Caki2 (cell line): Measurements from ENCODE around the gene PYGL. TPM values are rescaled to one million over a fixed set of nuclear protein-coding genes. Genes with fewer than 3 reads are reported as not detected.
"Not testable (repeated sequence)": the region's sequence is repeated elsewhere in the genome, so short reads cannot be mapped to it uniquely, and the experiment has no call there.

ENCODE experiments used
- DNase-seq: peaks from one replicate; pipeline ENCODE4 v3.0.0-alpha.2; 2015; ENCODE audit warnings: low read depth
- in situ Hi-C: cut with HindIII; loops from 2 replicates; pipeline ENCODE4 v1.10.0; 2016; ENCODE audit warnings: low sequenced_read_pairs, low pct_unique_long_range_greater_than_20kb, mixed read lengths
- total RNA-seq: library from RNA; depleted of rRNA; stranded (reverse); fragments of >200 nt; shearing (Covaris generic); gene quantifications from 2 replicates; pipeline ENCODE4 v1.2.3, GENCODE V29; 2014; ENCODE audit warnings: low replicate concordance

PYGL gene
- total RNA-seq, 1 experiment from 2014 or later: 30.3 TPM

DNA sequence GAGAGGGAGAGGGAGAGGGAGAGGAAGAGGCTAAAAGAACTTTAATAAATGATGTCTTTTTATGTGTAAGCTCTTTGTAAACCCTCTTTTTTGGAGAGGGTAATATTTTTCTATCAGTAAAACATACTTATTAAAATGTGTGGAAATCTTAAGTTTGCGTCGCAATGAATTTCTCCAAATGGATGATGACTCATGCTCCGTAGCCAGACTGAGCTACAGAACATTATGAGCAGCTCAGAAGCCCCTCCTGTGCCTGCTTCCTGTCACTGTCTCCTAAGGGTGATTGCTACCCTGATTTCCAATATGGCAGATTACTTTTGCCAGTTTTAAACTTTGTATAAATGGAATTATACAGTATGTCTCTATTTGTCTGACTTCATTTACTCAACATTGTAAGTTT, 13.0 kb upstream of the PYGL start:
- peak; percentile 59 for DNase-seq
- in situ Hi-C loops: no loop called here

DNA sequence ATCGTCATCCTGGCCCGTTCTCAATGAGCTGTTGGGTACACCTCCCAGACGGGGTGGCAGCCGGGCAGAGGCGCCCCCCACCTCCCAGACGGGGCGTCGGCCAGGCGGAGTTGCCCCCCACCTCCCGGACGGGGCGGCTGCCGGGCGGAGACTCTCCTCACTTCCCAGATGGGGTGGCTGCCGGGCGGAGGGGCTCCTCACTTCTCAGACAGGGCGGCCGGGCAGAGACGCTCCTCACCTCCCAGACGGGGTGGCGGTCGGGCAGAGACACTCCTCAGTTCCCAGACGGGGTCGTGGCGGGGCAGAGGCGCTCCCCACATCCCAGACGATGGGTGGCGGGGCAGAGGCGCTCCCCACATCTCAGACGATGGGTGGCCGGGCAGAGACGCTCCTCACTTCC, 12.1 kb upstream of the PYGL start:
- peak; percentile 16 for DNase-seq
- in situ Hi-C loops: not testable (repeated sequence)

DNA sequence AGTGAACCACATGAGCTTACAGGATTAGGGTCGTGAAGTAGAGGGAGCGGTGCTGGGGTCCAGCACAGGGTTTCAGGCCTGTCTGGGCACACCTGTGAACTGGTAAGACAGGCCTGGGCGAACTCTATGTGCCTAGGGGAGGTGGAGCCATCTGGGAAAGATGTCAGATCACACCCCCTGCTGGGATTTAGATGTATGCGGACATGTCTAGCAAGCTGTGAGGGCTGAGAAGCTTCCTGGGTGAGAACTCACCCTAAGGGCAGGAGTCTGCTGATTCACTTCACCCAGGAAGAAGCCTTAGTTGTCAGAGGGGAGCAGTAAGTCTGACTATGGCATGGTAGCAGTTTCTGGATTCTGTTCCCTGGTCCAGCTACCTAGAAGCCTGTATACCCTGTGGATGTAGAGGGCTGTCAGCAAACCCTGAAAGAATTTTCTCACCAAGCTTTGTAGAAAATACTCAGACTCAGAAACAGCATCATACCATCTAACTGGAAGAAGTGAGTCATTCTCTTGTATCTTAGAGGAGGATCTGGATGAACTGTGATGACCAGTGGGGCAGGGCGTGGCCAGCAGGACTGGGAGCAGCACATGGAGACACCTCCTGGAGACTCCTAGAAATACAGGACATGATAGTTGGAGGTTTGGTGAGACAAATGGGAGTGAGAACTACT, 11.2 kb upstream of the PYGL start:
- in situ Hi-C loops: no loop called here
- peak; percentile 96 for DNase-seq

DNA sequence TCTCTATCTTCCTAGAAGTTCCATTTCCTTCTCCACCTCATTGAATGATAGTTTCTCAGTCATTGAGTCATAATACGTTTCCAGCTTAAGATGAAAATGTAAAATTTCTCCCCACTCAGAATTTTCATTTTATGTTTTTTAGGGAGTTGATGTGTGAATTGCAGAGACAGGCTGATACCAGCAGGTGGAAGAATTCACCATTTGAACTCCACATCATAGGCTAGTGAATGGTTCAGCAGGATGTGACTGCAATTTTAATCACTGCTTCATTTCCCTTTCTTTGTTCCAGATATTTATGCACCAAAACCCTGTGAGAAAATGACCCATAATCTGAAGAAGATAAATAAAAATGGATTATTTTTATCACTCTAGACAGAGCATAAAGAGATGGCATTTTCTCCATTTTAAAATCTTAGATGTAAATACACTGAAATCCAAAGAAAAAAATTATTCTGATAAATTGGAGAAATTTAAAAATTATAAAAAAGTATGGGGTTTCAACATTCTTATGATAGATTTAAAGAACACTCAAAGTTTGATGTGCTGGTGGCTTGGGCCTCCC, 10.6 kb upstream of the PYGL start:
- in situ Hi-C loops: no loop called here
- DNase-seq: peak; percentile 43

DNA sequence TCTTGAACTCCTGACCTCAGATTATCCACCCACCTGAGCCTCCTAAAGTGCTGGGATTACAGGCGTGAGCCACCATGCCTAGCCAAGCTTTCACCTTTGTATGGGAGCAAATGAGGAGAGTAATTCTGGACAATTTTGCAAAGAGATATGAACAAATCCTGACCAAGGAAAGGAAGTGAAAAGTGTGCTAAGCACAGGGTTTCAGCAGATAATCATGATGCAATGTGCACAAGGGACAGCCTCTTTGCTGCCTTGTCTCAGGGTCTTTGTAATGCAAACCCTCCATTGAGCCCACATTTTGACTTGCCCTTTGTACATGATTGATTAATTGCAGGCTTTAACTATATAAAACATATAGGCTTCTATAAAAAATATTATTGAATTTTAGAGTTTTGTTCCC, 9.2 kb upstream of the PYGL start:
- no peak for DNase-seq
- in situ Hi-C loops: no loop called here

DNA sequence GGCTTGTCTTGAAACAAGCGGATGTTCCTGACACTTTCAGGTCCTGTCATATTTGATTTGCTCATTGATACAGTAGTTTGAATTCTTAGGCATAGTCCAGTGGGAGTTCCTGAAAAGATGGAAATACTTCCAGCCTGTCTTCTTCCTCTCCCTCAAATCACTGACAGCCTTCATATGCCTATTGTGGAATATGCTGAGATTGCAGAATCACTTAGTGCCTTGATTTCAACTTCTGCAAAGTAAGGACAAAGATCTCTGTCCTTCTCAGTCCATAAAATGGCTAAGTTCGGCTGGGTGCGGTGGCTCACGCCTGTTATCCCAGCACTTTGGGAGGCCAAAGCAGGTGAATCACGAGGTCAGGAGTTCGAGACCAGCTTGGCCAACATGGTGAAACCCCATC, 6.7 kb upstream of the PYGL start:
- no peak for DNase-seq
- in situ Hi-C loops: no loop called here

DNA sequence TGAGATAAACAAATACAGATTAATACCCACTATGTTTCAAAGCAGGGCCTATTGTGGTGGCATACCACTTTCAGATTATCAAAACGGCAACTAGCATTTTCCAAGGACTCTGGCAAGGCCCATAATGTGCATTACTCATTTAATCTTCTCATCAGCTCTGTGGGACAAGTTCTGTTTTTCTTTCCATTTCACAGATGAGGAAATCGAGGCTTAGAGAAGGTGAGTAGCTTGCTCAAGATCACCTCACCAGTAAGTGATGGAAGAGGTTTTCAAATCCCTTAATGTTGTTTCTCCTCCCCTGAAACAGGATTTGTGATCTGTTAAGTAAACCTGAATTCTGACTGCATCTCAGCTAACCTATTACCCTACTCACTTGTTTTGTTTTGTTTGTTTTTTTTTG, 3.9 kb upstream of the PYGL start:
- in situ Hi-C loops: no loop called here
- no peak for DNase-seq

DNA sequence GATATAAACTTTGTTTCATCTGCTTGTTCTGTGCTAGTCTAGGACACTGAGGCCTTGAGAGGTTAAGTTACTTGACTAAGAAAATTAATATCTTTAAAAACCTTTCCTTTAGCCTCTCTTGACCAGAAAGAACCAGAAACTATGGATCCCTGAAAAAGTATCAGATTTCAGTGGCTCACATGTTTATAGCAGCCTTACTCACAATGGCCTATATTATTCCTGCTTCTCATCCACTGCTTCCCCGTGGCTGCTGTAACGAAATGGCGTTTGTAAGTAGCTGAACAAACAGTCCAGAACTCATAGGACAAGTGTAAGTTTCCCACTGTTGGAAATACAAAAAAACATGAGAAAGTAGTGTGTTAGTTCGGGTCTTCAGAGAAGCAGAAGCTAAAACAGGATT, 3.2 kb upstream of the PYGL start:
- in situ Hi-C loops: no loop called here
- DNase-seq: no peak

DNA sequence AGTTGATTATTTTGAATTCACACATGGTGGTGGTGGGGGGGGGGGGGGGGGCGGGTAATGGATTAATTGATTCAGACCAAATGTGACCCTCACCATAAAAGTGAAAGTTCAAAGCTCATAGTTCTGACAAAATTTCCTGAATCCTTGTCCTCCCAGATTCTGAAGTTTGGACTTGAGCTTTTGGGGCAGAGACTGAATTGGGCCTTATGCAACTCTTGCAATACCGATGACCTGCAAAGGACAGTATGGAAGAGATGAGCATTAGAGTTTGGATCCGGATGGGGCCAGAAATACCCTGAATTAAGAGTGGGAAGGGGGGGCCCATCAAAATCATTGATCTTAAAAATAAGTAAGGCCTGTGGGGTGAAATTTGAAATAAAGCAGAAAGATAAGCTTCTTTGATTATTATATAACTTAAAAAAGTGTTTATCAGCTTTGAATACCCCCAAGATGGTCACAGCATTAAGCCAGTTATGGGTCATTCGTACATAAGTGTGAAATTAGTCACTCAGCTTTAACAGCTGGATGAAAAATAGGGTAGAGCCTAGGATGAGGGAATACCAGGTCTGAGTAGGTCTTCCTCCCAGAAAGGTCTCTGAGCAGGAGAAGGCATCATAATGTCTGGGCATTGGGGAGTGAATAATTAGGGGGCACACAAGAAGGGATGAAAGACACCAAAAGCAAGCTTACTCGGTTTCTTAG, 2.1 kb upstream of the PYGL start:
- in situ Hi-C loops: no loop called here
- DNase-seq: no peak

DNA sequence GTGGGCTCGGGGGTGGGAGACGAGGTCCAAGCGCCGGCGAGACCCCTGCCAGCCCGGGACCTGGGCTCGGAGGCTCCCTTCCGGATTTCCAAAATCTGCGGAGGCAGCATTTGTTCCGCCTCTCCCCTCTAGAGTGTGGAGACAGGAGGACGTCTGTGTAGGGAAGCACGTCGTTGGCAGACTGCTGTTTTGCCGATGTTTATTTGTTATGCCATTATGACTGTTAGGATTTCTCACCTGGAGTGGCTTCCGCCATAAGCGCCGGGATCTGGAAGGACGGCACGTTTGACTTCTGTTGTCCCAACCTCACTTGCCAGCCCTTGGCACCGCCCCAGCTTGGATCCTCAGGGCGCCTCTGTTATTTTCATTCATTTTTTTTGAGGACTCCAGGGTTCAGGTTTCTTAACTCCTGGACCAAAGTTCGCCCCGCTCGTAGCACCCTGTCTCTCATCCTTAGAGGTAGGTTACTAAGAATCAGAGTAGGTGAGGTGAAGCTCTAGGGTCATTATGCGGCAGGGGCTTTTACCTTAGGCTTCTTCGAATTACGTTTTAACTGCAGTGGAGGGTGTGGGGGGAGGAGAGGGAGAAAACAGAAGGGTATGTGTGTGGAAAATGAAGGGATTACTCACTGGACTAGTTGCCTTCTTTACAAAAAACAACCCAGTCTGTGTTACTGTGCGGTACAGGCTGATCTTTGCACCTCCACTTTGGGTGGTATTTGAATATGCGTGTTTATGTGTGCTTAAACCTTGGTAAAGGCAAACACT, 547 bp upstream of the PYGL start:
- in situ Hi-C loops: no loop called here
- peak; percentile 72 for DNase-seq

DNA sequence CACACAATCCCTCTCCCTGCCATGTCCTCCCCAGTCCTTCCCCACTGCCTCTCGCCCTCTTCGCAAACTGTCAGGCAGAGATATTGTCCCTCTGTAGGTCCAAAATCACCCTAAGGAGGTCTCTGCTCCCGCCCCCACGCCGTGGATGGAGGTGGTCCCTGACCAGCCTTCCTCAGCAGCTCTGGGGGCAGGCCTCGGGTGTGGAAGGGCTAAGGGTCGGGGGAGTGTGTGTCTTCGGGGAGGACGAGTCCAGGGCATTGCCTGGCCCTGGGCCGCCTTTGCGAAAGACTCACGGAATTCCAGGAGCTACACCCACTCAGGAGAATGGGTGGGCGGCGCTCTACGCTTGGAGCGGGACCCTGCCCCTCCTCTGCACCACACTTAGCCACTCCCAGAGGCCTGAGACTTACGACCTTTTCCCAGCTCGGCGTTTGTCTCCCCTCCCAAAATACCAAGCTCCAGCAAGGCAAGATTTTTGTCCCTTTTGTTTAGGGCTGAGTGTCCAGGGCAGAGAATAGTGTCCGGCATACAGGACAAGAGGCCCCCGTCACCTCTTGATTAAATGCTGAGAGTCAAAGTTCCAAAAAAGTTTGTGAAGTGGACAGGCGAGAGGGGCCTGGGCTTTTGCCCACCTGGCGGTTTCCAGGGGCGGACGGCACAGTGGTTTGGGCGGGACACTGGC, 881 bp downstream of the PYGL start:
- peak; percentile 48 for DNase-seq

DNA sequence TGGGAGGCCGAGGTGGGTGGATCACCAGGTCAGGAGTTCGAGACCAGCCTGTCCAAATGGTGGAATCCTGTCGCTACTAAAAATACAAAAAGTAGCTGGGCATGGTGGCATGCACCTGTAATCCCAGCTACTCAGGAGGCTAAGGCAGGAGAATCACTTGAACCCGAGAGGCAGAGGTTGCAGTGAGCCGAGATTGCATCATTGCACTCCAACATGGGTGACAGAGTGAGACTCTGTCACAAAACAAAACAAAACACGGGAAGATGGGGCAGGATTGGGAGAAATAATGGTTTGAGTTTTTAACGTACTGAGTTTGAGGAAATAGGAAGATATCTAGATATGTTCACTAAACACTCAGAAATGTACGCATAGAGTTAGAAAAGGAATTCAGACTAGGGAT, 2.6 kb downstream of the PYGL start:
- in situ Hi-C loops, DNase-seq: not testable (repeated sequence)

More for the DNA sequence above, 881 bp downstream of the PYGL start:
- in situ Hi-C loops: no loop called here

DNA sequence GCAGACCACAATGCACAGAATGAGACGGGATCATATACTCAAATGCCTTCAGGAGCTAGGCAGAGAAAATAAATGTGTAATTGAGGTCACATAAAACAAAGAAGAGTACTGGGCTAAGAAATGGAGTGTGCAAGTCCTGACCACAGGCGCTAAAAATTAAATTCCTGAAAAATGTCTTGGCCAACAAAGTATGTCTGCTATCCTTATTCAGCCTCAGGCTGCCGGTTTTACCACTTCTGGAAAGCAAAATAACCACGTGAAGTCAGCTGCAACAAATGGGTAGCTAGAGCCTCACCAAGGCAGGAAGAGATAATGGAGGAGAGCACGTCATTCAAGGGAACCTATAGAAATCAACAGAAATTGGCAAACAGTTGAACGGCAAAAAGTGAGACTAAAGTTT, 3.1 kb downstream of the PYGL start:
- in situ Hi-C loops: no loop called here
- no peak for DNase-seq

DNA sequence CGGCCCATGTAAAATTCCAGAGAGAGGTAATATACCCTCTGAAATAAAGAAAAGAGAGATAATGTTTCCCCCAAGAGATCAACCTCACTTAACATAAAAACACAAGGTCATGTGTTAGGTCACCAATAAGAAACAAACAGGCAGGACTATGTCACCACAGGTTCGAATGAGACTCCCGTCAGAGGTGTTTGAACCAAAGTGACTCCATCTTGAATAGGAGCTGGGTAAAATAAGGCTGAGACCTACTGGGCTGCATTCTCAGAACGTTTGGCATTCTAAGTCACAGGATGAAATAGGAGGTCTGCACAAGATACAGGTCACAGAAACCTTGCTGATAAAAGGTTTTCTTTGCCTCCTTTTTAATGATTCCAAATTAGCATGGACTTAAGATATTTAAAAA, 6.5 kb downstream of the PYGL start:
- in situ Hi-C loops: no loop called here

DNA sequence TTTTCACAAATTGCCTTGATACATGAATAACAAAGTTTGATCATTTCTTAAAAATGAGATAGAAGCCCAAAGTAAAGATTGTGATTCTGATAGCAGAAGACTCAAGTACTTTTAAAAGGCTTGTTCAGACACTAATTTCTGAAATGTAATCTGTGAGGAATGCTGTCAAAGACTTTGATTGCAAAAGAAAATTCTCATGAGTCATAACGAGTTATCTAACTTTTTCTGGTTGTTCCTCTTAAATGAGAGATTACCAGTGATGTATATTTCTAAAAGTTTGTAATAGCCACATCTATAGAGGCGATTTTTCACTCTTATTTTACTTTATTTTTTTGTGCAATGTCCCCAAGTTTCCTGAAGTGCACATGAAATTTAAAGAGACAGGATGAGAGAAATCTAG, 7.0 kb downstream of the PYGL start:
- in situ Hi-C loops: no loop called here
- no peak for DNase-seq

More for the DNA sequence above, 6.5 kb downstream of the PYGL start:
- no peak for DNase-seq

DNA sequence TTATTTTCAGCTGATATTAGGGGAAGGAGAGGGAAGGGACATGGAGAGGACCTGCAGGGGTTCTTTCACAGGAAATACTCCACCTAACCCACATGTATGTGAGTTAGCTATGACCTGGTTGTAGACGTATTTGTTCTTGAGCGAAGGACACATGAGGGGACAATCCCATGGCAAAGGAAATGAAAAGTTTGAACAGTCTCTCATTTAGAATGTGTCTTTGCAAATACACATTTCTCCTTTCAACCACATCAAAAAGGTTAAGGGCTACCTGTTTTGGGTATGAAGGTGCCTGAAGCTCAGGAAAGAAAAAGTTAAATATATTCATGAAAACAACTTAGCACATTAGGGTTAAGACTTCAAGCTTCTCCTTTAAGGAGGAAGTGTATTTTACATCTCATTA, 7.4 kb downstream of the PYGL start:
- DNase-seq: no peak
- in situ Hi-C loops: no loop called here

DNA sequence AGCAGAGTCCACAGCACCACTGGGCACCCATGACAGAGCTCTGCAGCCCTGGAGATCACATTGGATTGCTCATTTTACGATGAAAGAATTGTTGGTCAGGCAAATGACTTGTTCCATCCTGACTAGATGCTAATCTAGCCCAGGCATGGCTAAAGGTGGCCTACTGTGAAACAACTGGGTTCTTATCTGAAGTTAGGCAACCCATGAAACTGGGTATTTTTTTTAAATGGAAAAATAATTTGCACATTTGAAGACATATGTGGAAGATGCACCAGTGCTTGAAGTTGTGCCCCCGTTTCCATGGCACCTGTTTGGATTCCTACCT, 8.3 kb downstream of the PYGL start:
- no peak for DNase-seq
- in situ Hi-C loops: no loop called here

DNA sequence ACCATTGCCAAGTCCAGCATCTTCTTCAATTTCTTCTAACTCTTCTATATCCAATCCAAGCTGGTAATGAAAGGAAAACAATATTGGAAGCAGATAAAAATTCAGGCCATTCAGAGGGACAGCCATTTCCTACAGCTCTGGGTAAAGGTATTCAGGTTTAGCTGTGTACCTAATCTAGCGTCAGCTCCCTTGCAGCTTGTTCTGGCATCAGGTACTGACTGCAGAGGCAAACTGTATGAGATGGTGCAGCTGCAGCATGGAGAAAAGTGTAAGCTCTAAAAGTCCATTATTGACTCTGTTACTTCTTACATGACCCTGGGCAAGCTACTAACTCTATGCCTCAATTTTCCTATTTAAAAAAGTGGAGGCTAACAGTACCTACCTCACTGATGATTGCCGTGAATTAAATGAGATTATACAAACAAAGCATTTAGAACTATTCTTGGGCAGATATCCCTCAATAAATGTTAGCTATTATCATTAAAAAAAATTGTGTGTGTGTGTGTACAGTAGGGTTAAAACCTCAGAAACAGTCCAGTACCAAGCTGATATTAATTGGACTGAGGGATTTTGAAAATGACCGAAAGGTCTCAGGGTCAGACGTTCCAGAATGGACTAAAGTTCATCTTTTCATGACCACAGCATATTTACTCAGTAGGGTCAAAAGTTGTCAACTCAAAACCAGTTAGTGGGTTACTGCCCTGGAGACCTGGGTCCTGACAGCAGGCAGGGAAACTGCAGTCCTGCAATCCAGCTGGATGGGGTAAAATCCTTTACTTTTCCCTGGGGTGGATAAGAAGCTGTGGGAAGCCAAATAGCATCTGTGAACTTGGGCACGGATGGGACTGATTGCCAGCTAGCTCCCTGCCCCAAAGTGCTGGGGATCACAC, 8.9 kb downstream of the PYGL start:
- in situ Hi-C loops: no loop called here
- DNase-seq: no peak
